ENCODE measurements around the gene NANOG.
A peak's percentile ranks its signal among the peaks of the same experiment; 100 is the strongest.
"Not testable (repeated sequence)": the region's sequence is repeated elsewhere in the genome, so short reads cannot be mapped to it uniquely, and the experiment has no call there.

The NANOG gene

DNA sequence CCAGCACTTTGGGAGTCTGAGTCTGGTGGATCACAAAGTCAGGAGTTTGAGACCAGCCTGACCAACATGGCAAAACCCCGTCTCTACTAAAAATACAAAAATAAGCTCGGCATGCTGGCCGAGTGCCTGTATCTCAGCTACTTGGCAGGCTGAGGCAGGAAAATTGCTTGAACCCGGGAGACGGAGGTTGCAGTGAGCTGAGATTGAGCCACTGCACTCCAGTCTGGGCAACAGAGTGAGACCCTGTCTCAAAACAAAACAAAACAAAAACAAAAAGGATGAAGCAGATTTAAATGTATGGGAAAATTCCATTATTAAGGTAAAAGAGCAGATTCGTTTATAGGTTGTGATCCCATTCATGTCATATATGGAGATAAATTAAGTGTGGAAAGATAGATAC lies 17.1 kb downstream of the NANOG start:
- not testable (repeated sequence) for DNase-seq (ENCODE audit: low spot score)

DNA sequence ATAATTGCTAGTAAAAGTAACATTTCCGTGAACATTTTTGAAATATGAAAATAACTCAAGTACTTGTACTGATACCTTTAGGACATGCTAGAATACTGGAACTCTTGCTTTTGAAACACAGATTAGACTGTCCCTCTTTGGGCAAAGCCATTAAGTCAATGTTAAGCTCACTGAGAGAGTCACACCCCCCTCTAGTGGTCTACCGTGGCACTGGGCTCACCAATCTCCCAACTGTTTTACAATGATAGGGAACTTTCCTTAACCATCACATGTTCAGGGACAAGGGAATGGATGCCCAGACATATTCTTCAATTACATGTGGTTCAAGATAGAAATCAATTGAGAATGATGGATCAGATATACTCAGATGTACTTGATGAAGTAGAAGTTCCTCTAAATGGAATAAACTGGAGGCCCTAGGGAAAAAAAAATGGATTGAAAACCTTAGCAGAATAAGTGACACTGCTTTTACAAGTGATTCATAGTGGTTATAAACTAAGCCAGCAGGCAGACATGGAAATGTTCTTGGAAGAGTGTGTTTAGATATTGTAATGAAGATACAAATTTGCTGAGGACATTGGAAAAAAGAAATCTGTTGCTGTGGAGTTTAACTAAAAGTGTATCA lies 17.8 kb downstream of the NANOG start:
- DNase-seq (ENCODE audit: low spot score): peak; percentile 71

DNA sequence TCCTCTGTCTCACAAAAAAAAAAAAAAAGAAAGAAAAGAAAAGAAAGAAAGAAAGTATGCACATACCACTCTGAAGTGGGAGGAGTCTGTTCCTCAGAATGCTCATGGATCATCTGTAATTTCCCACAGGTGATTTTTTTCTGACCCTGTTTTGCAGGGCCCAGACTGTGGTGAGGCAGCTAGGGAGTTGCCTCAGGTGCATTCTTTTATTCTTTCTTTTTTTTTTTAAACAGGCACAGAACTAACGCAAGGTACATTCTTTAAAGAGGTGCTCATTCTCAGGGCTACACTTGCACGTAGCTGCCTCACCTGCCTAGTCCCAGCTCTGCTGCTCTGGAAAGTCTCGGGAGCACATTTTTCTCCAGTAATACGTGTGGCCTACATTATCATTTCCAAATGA lies 36.6 kb downstream of the NANOG start:
- not testable (repeated sequence) for DNase-seq (ENCODE audit: low spot score)

DNA sequence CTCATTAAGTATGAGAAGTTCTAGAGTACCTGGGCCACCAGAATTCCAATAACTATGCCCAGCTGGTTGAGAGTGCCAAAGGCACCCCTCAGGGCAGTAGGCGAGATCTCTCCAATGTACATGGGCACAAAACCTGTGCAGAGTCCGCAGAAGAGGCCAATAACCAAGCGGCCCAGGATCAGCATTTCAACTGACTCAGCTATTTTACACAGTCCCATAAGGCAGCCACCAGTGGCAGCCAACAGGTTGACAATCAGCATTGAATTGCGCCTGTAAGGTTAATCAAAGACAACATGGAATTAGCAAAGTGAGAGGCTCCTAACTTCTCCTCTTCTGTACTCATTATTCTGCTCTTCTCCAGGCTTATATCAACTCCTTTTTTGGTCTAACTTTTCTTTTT lies 40.5 kb downstream of the NANOG start:
- DNase-seq (ENCODE audit: low spot score): not testable (repeated sequence)

DNA sequence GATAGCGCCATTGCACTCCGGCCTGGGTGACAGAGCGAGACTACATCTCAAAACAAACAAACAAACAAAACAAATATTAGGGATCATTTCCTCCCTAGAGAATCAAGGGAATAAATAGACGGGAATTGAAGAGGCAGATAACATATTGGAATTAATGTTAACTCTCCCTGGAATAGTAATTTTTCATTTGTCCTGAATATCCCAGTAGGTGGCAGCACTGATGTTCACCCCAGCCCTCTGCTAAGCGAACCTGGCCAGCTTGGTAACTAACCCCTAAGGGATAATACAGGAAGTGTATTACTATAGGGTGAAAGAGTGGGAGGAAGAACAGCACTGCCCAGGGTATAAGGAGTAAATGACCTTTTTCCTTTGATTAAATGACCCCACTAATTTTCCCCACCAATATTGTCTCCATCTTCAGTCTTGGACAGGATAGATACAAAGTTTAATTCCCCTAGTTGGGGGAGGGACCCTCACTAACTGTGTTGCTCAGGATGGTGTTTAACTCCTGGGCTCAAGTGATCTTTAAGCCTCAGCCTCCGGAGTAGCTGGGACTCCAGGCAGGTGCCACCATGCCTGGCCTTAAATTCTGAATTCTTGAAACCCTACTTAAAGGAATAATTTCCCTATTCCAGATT lies 43.0 kb downstream of the NANOG start:
- no peak for DNase-seq (ENCODE audit: low spot score)

DNA sequence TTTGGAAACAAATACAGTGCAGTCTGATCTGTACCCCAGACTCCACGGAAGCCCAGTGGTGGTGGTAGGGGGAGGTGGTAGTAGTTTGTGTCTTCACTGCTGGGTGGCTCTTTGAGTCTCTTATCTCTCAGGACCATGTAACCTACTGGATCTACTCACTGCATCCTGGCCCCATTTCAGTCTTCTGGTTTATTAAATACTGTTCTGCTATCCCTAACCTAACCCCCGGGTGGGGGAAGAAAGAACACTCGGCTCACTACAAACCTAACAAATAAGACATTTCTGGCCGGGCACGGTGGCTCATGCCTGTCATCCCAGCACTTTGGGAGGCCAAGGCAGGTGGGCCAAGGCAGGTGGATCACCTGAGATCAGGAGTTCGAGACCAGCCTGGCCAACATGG lies 44.0 kb downstream of the NANOG start:
- DNase-seq (ENCODE audit: low spot score): not testable (repeated sequence)

DNA sequence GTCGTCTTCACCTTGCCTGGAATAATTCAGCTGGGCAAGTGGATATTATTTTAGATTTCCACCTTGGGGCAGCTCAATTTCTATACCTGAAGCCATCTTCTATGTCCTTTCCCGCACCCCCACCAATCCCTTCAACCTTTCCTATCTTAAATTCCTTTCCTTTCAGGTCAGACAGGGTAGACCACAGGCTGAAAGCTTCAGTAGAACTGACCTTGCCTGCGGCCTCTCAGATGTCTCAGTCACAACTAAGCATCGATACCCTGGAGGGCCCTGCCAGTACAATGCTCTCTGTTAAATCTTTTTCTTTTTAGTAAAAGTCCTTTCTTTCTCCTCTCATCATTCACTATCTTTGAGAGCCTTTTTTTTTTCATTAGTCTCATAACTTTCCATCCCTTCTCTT lies 44.6 kb downstream of the NANOG start:
- no peak for DNase-seq (ENCODE audit: low spot score)

DNA sequence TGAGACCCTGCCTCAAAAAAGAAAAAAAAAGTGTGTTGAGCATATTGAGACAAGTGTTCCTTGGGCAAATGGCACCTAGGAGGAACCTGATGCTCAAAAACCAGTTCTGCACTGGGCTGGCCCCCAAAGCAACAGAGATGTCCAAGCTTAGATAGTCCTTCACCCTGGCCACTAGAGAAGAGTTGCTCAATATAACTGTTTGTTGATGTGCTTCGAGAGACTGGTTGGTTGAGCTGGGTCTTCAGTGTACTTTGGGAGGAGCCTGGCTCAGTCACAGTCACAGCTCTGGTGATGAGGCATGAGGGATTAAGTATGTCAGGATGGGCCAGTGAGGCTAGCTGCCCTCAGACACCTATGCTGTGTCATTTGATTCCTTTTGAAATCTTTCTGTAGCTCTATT lies 45.5 kb downstream of the NANOG start:
- no peak for DNase-seq (ENCODE audit: low spot score)

DNA sequence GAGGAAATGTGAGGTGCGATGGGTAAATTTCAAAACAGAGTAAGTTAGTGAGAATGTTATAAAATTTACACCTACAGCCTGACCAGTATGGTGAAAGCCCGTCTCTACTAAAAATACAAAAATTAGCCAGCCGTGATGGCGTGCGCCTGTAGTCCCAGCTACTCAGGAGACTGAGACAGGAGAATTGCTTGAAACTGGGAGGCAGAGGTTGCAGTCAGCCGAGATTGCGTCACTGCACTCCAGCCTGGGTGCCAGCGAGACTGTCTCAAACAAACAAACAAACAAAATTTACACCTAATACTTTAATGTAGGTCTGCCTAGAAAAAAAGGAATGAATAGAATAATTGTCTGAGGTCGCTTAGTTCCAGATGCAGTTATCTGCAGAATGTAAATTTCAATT lies 45.9 kb downstream of the NANOG start:
- DNase-seq (ENCODE audit: low spot score): no peak

DNA sequence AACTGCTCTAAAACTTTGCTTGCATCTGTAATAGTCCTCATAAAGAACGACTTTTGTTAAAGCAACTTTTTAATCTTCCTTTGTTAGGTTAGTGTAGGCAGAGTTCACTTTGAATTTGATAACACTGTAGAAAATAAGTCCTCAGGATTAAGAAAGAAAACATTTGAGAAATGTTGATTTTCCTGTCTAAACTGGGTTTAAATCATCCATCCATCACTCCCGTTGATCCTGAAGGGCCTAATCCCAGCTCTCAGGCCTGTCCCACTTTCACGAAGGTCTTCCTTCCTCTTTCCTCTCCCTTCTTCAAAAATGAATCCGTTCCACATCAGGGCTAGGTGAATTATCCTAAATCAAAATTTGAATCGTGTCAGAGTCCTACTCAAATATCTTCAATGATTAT lies 46.6 kb downstream of the NANOG start:
- no peak for DNase-seq (ENCODE audit: low spot score)

DNA sequence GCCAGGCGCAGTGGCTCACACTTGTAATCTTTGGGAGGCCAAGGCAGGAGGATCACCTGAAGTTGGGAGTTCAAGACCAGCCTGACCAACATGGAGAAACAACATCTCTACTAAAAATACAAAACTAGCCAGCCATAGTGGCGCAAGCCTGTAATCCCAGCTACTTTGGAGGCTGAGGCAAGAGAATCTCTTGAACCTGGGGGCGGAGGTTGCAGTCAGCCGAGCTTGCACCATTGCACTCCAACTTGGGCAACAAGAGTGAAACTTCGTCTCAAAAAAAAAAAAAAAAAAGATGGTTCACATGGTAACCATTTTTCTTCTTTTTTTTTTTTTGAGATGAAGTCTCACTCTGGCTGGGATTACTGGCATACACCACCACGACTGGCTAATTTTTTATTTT lies 48.2 kb downstream of the NANOG start:
- no peak for DNase-seq (ENCODE audit: low spot score)

DNA sequence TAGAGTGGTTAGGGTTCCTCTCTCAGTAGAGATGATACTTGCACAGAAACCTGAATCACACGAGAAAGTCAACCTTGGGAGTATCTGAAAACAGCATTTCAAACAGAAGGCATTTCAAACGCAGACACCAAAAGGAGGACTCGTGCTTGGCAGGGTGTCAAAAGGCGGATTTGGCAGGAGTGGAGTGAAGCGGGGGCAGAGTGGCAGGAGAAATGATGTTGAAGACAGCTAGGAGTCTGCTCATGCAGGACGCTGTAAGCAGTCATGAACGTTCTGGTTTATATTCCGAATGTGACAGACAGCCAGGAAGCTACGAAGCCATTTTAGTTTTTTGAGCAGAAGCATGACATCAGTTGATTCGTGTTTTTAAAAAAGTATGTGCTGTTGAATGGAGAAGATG lies 50.0 kb downstream of the NANOG start:
- not testable (repeated sequence) for DNase-seq (ENCODE audit: low spot score)

DNA sequence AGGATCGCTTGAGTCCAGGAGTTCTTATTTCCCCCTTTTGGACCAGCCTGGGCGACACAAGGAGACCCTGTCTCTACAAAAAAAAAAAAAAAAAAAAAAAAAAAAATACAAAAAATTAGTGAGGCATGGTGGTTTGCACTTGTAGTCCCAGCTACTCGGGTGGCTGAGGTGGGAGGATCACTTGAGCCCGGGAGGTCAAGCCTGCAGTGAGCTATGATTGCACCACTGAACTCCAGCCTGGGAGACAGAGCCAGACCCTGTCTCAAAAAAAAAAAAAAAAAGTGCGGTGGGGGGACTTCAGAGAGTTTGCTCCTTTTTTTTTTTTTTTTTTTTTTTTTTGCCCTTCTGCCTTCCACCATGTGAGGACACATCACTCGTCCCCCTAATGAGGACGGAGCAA lies 50.6 kb downstream of the NANOG start:
- not testable (repeated sequence) for DNase-seq (ENCODE audit: low spot score)

DNA sequence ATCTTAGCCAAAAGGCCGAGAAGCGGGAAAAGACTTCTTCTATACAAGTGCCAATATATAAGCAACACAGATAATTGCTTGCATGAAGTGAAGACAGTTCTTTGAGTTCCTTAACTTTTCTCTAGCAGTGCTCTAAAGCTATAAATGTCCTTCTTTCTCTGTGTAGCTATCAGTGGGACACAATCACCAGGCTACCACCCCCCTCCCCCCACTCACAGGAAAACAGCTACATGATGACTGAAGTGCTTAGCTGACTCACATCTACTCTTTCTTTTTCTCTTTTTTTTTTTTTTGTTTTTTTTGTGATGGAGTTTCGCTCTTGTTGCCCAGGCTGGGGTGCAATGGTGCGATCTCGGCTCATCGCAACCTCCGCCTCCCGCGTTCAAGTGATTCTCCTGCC lies 53.2 kb downstream of the NANOG start:
- DNase-seq (ENCODE audit: low spot score): not testable (repeated sequence)

DNA sequence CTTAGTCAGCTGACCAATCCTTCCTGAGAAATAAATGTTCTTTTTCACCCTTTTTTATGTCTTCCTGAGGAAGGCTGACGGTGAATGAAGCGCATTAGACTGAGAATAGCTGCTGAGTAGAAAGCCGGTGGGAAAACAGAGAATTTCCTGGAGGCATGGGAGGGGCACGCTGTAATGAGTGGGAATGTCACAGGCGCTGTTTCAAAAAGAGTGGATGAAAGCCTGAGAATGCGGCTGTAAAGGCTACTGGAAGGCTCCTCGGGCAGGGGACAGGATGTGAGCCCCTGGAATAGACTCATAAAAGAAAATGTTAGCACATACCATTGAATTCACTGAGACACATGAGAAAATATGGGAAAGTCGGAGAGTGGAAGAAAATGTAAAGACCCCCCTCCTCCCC lies 53.9 kb downstream of the NANOG start:
- not testable (repeated sequence) for DNase-seq (ENCODE audit: low spot score)

DNA sequence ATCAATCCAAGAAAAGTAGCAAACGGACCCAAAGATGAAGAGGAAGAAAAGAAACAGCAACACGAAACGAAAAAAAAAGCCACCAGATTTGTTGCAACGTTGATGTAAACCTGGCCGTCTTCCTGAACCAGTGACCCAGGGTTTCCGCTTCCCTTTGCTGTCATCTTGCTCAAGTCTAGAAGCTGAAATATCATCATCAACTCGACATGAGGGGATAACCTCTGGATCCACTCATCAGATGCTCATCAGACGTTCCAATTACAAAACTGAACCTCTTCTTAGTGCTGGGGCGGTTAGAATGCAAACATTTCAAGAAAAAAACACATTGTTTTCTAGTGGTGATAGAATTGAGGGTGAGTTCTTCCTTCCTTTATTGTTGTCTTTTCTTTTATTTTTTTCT lies 54.4 kb downstream of the NANOG start:
- DNase-seq (ENCODE audit: low spot score): not testable (repeated sequence)

DNA sequence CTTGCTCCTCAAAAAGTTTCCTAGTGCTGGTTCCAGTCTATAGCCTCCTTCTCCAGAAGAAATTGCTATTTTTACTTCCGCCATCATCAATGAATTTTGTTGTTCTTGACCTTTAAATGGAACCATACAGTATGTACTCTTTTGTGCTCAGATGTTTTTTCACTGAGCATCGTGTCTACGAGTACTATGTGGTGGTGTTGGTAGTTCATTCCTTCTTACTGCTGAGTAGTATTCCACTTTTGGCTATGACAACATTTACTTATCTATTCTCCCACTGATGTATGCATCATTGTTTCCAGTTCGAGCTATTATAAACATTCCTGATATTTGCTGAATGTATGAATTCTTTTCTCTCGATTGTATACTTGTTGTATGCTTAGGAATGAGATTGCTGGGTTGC lies 54.9 kb downstream of the NANOG start:
- no peak for DNase-seq (ENCODE audit: low spot score)

DNA sequence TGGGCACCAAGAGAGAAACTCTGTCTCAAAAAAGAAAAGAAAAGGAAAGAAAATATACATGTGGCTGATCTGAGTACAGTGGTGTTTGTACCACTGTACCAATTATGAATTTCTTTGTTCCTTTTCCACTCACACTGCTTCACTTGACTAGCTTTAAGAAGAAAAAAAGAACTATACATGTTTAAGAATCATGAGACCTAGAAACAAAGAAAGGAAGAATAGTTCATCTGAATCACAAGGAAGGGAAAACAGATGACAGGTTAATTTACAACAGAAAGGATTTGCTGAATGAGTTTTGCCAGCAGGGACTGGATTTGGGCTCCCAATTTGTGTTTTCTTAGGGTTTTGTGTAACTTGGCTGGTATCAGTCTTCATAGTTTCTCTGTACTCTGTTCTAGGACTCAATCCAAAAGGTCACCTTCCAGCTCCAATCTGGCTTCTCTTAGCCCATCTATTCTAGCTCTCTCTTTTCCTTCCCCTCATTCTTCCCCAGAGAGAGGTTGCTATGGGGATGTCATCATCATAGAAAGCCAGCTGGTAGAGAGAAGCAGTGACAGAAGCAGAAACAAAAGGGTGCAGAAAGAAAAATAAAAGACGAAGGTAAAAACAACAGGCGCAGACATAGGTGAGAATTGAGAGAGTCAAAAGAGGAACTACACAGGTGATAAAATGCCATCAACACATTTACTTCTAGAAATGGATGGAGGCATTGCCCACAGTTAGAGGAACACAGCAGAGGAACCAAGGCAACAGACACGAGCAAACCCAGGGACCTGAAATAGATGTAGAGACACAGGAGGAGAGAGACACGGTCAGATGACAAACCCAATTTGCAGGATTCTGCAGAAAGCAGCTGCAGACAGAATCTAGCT lies 58.3 kb downstream of the NANOG start:
- not testable (repeated sequence) for DNase-seq (ENCODE audit: low spot score)

DNA sequence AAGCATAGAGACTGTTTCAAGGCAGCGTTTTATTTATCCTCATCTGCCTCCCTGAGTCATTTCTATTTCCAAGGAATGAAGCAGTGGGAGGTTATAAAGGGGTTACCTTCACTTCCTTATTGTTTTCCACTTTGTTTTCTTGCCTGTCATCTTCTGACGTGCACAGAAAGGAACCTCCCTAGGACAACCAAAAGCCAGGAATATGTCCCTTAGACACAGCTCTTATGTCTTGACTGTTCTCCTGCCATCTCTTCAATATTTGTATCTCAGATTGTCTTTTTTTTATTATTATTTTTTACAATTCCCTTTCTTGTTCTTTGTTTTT lies 58.9 kb downstream of the NANOG start:
- DNase-seq (ENCODE audit: low spot score): not testable (repeated sequence)

Measured in left forelimb (tissue), 1 donor.